GM18505 (cell line): ENCODE measurements around the gene MBOAT7.
A peak's percentile ranks its signal among the peaks of the same experiment; 100 is the strongest.
"Not testable (repeated sequence)": the region's sequence is repeated elsewhere in the genome, so short reads cannot be mapped to it uniquely, and the experiment has no call there.

Experiments
- ATAC-seq: cut with Tn5 transposase; IDR thresholded peaks from one replicate; pipeline ENCODE4 v1.9.1; 2021; ENCODE audit not compliant: unreplicated experiment
- POLR2A ChIP-seq: IDR thresholded peaks from 4 replicates; pipeline ENCODE4 v1.6.1; 2011; ENCODE audit warnings: borderline replicate concordance; ENCODE audit not compliant: insufficient read depth, insufficient read length; ENCODE audit errors: extremely low read depth

MBOAT7 gene

GRCh38 chr19:54189145-54189734 lies at the start of gene MBOAT7:
Gene MBOAT7 (minus strand): TSS chr19:54189580. CDS start chr19:54188508, 1,072 bp downstream.
- TF ChIP-seq POLR2A = peak; percentile 70
- ATAC-seq = peak; percentile 21

GRCh38 chr19:54233941-54234340 lies 44.6 kb upstream of the MBOAT7 start:
- ATAC-seq = no peak
- TF ChIP-seq POLR2A = no peak

GRCh38 chr19:54231077-54231931 lies 41.9 kb upstream of the MBOAT7 start:
- ATAC-seq = no peak
- TF ChIP-seq POLR2A = no peak

- no peak for ATAC-seq
- no peak for TF ChIP-seq POLR2A
Observed at GRCh38 chr19:54230031-54230430, 40.7 kb upstream of the MBOAT7 start.

- no peak for TF ChIP-seq POLR2A
- ATAC-seq = no peak
Observed at GRCh38 chr19:54229146-54229545, 39.8 kb upstream of the MBOAT7 start.

GRCh38 chr19:54224619-54225018 lies 35.2 kb upstream of the MBOAT7 start:
- not testable (repeated sequence) for ATAC-seq

- not testable (repeated sequence) for ATAC-seq
Observed at GRCh38 chr19:54223937-54224281, 34.5 kb upstream of the MBOAT7 start.

GRCh38 chr19:54223277-54223936 lies 34.0 kb upstream of the MBOAT7 start:
- ATAC-seq = not testable (repeated sequence)

GRCh38 chr19:54222474-54223276 lies 33.3 kb upstream of the MBOAT7 start, which contains the start of gene LILRB3:
Gene LILRB3 (minus strand): TSS chr19:54223007. CDS start chr19:54222976, 31 bp downstream.
- not testable (repeated sequence) for ATAC-seq

GRCh38 chr19:54221947-54222346 lies 32.6 kb upstream of the MBOAT7 start:
- ATAC-seq = not testable (repeated sequence)

GRCh38 chr19:54219702-54220101 lies 30.3 kb upstream of the MBOAT7 start:
- not testable (repeated sequence) for ATAC-seq

GRCh38 chr19:54218960-54219661 lies 29.7 kb upstream of the MBOAT7 start:
- no peak for ATAC-seq
- TF ChIP-seq POLR2A = no peak

- no peak for TF ChIP-seq POLR2A
Observed at GRCh38 chr19:54218259-54218658, 28.9 kb upstream of the MBOAT7 start.

GRCh38 chr19:54217517-54218247 lies 28.3 kb upstream of the MBOAT7 start:
- not testable (repeated sequence) for ATAC-seq

More at GRCh38 chr19:54218259-54218658, 28.9 kb upstream of the MBOAT7 start:
- no peak for ATAC-seq
